Stimulated activated CD8-positive, alpha-beta memory T cell treated with anti-CD3 and anti-CD28 coated beads, Interleukin-2, amount 100 ng/mL, for 48 hours (primary cell): ENCODE measurements around the gene RIMKLB.
"Not testable (repeated sequence)": the region's sequence is repeated elsewhere in the genome, so short reads cannot be mapped to it uniquely, and the experiment has no call there.

Experiments used
- DNase-seq, 2 donors: peaks; one replicate each; pipeline ENCODE4 v3.0.0-alpha.2; 2020; ENCODE audit warnings: low read depth in 2 of 2

RIMKLB gene

DNA sequence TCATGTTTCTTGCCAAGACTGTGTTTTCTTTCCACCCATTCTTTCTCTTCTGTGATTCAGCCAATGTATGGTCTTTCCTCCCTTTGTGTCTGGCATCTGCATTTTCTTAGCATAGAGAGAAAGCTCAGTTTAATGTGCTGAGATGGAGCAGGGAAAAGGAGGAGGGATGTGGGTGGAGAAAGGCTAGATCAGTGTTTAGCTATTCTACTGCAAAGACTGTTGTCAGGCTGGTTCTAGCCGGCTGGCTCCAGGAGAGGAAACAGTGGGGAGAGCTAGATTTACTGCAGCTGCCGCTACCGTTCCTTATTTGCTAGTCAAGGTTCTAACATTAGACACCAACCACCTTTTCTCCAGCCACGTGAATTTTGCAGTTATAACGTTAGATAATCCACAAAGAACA, 5.2 kb upstream of the RIMKLB start:
- DNase-seq = no peak

DNA sequence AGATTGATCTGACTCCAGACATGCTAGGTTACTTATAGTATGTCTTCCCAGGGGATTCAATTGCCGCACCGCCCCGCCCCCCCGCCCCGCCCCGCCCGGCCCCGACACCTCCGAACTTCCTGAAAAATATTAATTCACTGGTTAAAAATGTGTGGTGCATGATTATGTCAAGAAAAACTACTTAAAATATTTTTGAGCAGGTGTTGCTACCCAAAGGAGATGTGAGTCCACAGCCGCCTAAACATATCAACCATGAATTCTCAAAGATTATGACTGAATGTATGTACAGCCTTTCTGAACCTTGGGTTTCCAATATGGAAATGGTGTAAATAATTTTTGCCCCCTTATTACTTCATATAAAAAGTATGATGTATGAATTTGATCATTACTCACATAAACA, 2.7 kb upstream of the RIMKLB start:
- no peak for DNase-seq

DNA sequence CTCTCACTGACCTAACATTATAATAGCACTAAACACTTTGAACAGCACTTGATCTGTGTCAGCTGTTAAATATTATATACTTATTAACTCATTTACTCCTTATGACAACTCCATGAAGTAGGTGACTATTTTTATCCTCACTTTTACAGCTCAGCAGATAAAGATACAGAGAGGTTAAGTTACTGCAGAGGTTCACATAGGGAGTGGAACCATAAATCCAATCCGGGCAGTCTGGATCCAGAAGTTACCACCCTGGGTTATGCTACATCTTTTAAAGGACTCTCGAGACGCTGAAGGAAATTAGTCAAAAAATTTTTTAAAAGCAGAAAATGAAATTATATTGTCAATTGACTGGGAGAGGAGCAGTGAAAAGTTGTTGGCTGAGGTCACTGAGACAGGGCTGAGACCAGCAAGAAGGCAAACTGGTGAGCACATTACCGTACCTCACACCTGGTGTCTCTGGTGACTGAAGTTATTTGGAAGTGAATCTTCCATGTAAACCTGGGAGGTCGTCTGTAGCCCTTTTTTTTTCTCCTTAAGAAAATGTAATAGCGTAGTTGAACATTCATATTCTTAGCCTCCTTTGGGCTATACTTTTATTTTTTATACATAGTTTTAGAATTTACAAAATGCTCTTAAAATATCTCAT, 1.2 kb upstream of the RIMKLB start:
- no peak for DNase-seq

DNA sequence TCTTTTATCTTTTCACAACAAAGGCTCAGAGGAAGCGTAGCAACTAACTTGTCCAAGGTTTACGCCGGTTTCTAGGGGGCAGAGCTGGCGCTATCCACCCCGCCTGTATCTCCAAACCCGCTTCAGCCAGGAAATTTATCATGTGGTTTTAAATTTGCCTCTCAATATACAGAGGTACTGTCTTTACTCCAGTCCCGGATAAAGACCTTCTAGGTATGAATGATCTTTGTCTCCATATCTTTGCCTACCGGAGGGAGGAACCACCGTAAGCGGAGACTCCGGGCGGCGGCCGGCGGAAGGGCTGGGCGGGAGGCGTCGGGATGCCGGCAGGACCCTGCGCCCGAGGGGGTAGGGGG, 693 bp upstream of the RIMKLB start:
- DNase-seq = no peak

DNA sequence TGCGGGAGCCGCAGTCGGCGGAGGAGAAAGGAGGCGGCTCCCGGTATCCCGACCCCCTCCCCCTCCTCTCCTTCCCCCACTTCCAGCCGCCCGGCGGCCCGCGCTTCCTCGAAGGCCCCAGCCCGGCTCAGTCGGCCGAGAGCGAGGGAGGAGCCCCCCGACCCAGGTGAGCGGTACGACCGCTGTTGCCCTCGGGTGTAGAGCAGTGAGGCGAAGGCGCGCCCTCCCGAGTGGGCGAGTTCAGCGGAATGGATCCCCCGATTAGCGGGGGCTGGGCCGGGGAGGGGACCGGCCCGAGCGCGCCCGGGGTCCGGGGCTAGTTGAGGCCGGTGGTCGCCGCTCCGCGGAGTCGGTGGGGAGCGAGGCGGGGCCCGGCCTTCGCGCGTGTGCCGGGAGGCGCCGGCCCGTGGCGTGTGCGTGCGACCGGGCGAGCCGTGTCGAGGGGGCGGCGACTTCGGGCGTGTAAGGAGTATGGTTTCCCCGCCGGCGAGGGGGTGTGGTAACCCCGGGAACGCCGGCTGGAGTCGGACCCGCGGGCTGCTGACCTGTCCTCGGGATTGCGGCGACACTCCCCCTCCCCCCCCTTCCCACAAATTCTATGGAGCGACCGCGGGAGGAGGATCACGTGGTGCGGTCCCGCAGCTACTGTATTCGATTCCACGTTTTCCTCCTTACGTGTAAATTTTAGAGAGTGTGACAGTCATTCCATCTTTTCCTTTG, 501 bp downstream of the RIMKLB start:
- DNase-seq = peak; percentile 20 to 27

DNA sequence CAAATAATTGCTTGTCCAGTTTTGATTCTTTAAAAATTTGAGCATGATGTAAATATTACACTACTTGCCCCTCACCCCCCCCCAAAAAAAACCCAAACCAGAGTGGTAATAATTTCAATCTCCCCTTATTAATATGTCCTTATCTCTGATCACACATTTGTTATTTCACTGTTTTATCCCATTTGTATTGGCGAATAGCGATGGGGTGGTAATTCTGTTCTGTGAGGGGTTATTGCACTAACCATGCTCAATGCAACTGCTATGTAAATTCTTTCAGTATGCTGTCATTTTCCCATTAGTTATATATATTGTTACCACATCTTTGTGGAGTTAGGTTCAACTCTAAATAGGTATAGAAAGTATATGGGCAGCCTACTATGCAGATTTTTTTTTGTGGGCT, 1.1 kb downstream of the RIMKLB start:
- DNase-seq = no peak

DNA sequence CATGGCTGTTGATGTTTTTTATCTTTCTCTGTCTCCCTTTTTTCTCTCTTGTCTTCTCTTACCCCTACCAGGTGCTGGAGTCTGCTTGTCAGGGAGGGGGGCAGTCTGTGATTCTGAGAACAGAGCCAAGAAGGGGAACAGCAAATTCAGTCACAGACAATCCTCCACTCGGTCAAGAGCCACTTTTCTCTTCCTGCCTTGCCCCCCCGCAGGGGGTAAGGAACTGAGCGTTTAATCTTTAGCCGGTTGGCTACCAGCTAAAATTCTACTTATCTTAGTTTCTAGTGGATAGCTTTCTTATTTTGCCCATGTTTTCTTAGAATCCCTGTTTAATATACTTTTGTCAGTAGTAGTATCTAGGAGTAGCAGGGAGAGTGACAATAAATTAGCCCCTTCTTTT, 1.9 kb downstream of the RIMKLB start:
- no peak for DNase-seq

GRCh38 chr12:8701046-8701660, 3.4 kb downstream of the RIMKLB start:
- DNase-seq = no peak

- no peak for DNase-seq
Observed at GRCh38 chr12:8702159-8702558, 4.4 kb downstream of the RIMKLB start.

DNA sequence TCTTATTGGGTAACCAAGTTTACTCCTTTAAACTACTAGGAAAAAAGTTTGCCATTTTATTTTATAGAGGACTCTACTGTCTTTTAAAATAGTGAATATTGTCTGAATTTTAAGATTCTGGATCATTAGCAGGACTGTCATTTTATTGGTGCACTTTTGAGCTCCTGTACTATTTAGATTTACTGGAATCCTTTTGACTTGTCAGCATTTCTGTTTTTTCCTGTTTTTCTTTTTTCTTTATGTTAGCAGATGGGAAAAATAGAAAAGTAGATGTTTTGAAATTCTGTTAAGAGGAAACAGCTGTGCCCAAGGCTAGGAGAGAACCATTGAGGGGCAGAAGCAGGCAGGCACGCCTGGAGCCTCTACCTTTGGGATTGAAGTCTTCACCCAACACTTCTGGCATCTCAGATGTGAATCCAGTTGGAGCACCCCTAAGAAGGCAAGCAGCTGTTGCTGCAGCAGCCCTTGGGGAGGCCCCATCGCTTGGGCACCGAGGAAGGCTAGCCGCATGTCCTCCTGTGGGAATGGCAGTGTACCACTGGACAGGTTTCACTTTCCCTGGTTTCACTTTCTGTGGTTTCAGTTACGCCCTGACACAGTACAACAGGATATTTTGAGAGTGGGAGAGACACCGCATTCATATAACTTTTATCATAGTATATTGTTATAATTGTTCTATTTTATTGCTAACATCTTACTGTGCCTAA, 11.5 kb downstream of the RIMKLB start:
- no peak for DNase-seq

DNA sequence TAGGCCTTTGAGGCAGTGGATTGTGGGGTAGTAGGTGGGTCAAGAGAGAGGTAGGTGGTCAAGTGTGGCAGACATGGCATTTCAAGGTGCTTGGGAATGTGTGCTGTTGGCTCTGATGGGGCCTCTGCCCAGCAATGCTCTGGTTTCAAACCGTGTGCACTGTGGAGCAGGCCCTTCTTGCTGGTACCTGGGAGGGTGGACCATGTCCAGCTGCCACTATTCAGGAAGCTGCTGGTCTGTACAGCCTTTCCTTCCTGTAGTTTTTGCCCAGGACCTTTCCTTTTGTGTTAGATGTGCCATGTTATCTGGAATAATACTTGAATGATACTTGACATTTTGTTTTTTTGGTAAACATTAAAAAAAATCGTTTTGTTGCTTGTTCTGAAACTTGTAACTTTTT, 14.8 kb downstream of the RIMKLB start:
- DNase-seq = no peak

DNA sequence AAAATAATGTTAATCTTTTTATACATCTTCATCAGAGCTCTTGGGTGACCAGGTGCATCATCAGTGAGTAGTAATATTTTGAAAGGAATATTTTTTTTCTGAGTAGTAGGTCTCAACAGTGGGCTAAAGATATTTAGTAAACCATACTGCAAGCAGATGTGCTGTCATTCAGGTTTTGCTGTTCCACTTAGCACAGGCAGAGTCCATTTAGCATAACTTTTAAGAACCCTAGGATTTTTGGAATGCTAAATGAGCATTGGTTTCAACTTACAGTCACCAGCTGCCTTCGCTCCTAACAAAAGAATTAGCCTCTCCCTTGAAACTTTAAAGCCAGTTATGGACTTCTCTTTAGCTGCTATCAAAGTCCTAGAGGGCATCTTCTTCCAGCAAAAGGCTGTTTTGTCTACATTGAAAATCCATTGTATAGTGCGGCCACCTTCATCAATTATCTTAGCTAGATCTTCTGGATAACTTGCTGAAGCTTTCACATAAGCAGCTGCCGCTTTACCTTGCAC, 24.6 kb downstream of the RIMKLB start:
- no peak for DNase-seq

DNA sequence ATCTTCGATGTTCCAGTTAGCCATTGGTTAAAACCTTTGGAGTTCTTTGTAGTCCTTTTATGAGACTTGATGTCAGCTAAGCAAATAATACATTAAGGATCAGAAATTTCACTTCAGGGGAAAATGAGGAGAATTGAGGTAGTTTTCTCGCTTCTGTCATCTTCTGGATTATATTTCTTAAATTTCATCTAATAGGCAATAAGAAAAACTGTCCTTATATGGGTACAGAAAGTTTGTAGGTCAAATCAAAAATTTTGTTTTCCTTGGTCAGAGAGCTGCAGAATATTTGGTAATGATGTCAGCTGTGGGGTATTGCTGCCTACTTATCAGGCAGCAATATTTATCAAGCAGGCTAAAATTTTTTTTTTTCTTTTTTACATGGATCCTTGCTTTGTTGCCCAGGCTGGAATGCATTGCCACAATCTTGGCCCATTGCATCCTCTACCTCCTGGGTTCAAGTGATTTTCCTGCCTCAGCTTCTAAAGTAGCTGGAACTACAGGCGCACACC, 37.1 kb downstream of the RIMKLB start:
- no peak for DNase-seq

DNA sequence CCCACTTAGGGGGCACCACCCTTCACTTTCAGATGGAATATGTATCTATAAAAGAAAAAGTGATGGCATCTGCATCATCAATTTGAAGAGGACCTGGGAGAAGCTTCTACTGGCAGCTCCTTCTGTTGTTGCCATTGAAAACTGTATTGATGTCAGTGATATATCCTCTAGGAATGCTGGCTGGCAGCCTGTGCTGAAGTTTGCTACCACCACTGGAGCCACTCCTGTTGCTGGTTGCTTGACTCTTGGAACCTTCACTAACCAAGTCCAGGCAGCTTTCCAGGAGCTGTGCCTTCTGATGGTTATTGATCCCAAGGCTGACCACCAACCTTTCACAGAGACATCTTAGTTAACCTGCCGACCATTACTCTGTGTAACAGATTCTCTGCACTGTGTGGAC, 44.7 kb downstream of the RIMKLB start:
- DNase-seq = no peak

DNA sequence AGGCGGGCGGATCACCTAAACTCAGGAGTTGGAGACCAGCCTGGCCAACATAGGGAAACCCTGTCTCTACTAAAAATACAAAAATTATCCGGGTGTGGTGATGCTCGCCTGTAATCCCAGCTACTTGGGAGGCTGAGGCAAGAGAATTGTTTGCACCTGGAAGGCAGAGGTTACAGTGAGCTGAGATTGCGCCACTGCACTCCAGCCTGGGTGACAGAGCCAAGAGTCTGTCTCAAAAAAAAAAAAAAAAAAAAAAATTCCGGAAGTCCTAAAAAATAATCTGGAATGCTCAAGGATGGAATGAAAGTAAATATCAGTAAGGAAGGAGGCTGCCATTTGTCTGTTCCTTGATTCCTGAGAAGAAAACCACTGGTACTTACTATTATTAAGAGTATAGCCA, 45.3 kb downstream of the RIMKLB start:
- not testable (repeated sequence) for DNase-seq

- DNase-seq = not testable (repeated sequence)
Observed at GRCh38 chr12:8745631-8746030, 47.8 kb downstream of the RIMKLB start.

DNA sequence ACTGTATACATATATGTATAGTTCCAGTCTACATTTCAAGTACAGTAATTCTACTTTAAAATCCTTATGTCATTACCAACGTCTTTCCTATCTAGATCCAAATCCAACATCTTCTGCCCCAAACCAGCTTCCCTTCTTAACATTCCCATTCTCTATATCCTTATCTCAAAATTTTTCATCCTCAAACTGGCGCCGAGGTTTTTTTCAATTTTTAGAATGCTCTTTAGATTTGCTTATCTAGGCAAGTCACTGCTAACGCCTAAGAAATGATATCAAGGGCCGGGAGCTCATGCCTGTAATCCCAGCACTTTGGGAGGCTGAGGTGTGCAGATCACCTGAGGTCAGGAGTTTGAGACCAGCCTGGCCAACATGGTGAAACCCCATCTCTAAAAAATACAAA, 48.3 kb downstream of the RIMKLB start:
- DNase-seq = no peak

GRCh38 chr12:8760076-8760475, 62.3 kb downstream of the RIMKLB start:
- not testable (repeated sequence) for DNase-seq

DNA sequence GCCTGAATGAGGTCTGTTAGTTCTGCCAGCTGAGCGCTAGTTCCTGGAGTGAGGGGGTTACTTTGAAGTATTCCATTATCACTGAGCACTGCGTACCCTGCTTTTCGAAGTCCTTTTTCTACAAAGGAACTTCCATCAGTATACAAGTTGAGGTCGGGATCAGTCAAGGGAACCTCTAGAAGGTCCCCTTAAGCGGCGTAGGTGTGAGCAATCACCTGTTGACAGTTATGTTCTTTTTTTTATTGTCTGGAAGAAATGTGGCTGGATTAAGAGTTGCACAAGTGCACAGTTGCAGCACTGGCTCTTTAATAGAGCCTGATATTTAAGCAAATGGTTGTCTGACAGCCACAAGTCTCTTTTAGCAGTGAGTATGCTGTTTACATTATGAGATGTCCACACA, 64.9 kb downstream of the RIMKLB start:
- not testable (repeated sequence) for DNase-seq

DNA sequence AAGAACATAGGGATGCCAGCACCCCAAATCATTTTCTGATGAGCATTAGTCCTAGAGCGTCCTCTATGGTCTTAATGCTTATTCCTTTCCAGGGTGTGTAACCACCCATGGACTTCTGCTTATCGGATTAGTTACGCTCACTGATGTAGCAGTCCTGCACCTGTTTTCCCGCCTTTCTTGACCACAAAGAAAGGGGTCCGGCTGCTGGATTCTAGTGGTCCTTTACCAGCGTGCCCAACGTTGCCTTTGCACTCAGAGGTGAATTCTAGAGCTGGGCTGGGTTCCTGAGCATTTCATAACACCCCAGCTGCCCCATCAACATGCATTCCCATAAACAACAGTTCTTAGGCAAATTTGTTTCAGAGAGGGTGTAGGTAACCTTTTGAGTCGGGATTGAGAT, 68.3 kb downstream of the RIMKLB start:
- DNase-seq = not testable (repeated sequence)

GRCh38 chr12:8770499-8770898, 72.7 kb downstream of the RIMKLB start:
- DNase-seq = no peak

- no peak for DNase-seq
Observed at GRCh38 chr12:8771072-8771471, 73.3 kb downstream of the RIMKLB start.
